Hematopoietic multipotent progenitor cell treated with erythropoietin and hydrocortisone succinate and interleukin-3 and kit ligand, for 15 days (in vitro differentiated cells): Measurements from ENCODE around the gene SLC1A5.

Experiments
- DNase-seq: peaks from one replicate; pipeline ENCODE4 v3.0.0-alpha.2; 2015; ENCODE audit warnings: low spot score

The SLC1A5 gene

GRCh38 chr19:46742926-46743480 lies 45.4 kb downstream of the SLC1A5 start:
- no peak for DNase-seq

- DNase-seq = no peak
Measured at GRCh38 chr19:46741447-46741846, 46.9 kb downstream of the SLC1A5 start.

- no peak for DNase-seq
Measured at GRCh38 chr19:46739290-46739771, 49.1 kb downstream of the SLC1A5 start.

GRCh38 chr19:46737761-46738171 lies 50.6 kb downstream of the SLC1A5 start:
- no peak for DNase-seq

GRCh38 chr19:46737298-46737654 lies 51.1 kb downstream of the SLC1A5 start:
- DNase-seq = no peak

- DNase-seq = peak; percentile 65
Measured at GRCh38 chr19:46736531-46737297, 51.7 kb downstream of the SLC1A5 start.

- no peak for DNase-seq
Measured at GRCh38 chr19:46733690-46734292, 54.6 kb downstream of the SLC1A5 start.

- DNase-seq = no peak
Measured at GRCh38 chr19:46732966-46733689, 55.3 kb downstream of the SLC1A5 start.

GRCh38 chr19:46732172-46732938 lies 56.0 kb downstream of the SLC1A5 start:
- no peak for DNase-seq

- DNase-seq = no peak
Measured at GRCh38 chr19:46731584-46731983, 56.8 kb downstream of the SLC1A5 start.

- no peak for DNase-seq
Measured at GRCh38 chr19:46731007-46731501, 57.3 kb downstream of the SLC1A5 start.

GRCh38 chr19:46730595-46730994 lies 57.8 kb downstream of the SLC1A5 start:
- DNase-seq = no peak

- no peak for DNase-seq
Measured at GRCh38 chr19:46730187-46730586, 58.2 kb downstream of the SLC1A5 start.

GRCh38 chr19:46729696-46730095 lies 58.7 kb downstream of the SLC1A5 start:
- no peak for DNase-seq

- DNase-seq = peak; percentile 84
Measured at GRCh38 chr19:46728693-46729339, 59.6 kb downstream of the SLC1A5 start.

GRCh38 chr19:46728208-46728607 lies 60.2 kb downstream of the SLC1A5 start:
- no peak for DNase-seq

- DNase-seq = no peak
Measured at GRCh38 chr19:46727757-46728156, 60.6 kb downstream of the SLC1A5 start.

GRCh38 chr19:46726971-46727501 lies 61.4 kb downstream of the SLC1A5 start:
- no peak for DNase-seq

GRCh38 chr19:46726551-46726950 lies 61.8 kb downstream of the SLC1A5 start:
- DNase-seq = no peak

GRCh38 chr19:46725859-46726393 lies 62.5 kb downstream of the SLC1A5 start:
- no peak for DNase-seq
